ENCODE measurements around the gene NAGPA.

- TF ChIP-seq CTCF (IDR thresholded peaks at IDR 0.05; ENCODE audit: poor library complexity, severe bottlenecking) (no peak), MXI1 (conservative IDR thresholded peaks at IDR 0.05; ENCODE audit: poor library complexity, severe bottlenecking) (no peak), TAF1 (IDR thresholded peaks at IDR 0.05; ENCODE audit: low read depth) (no peak), RAD21 (conservative IDR thresholded peaks at IDR 0.05) (no peak), POLR2AphosphoS5 (IDR thresholded peaks at IDR 0.05) (no peak)
Measured at GRCh38 chr16:5016967-5017677, 16.6 kb downstream of the NAGPA start.
